MCF 10A (cell line): ENCODE results near the gene KCNJ5. TPM values are rescaled to one million over a fixed set of nuclear protein-coding genes. Genes with fewer than 3 reads are reported as not detected.

Experiments
- BruUV-seq: library from RNA; stranded (reverse); fragments of 400-500 nt; replicated peaks from 2 replicates; lab custom pipeline; 2021; lab: Mats Ljungman, UMichigan
- CTCF ChIA-PET: fragments of 300-600 bp; sonication (Branson Sonifier 250); formaldehyde crosslinking; extraction: SDS; loops from one replicate; lab custom pipeline; 2021; ENCODE audit warnings: antibody characterized with exemption, inconsistent platforms; lab: Yijun Ruan, JAX
- POLR2A ChIA-PET: fragments of 300-600, 350-650 bp; sonication (Branson Sonifier 250); formaldehyde crosslinking; extraction: SDS; loops from one replicate; lab custom pipeline; 2020; ENCODE audit warnings: antibody characterized with exemption, inconsistent platforms; lab: Yijun Ruan, JAX
- DNase-seq: peaks from one replicate; pipeline ENCODE4 v3.0.0-alpha.2; 2018; ENCODE audit not compliant: unreplicated experiment
- H3K27ac Mint-ChIP-seq: one replicate; pipeline ENCODE4 v1.8.0; 2022; ENCODE audit warnings: mild to moderate bottlenecking, low read depth, mixed read lengths; ENCODE audit not compliant: unreplicated experiment
- H3K27me3 Mint-ChIP-seq: one replicate; pipeline ENCODE4 v1.8.0; 2022; ENCODE audit warnings: mixed read lengths; ENCODE audit not compliant: insufficient read depth, unreplicated experiment
- H3K36me3 Mint-ChIP-seq: one replicate; pipeline ENCODE4 v1.8.0; 2022; ENCODE audit warnings: mild to moderate bottlenecking, moderate library complexity, mixed read lengths; ENCODE audit not compliant: insufficient read depth, unreplicated experiment
- H3K4me1 Mint-ChIP-seq: one replicate; pipeline ENCODE4 v1.8.0; 2022; ENCODE audit warnings: mixed read lengths; ENCODE audit not compliant: insufficient read depth, unreplicated experiment
- H3K4me3 Mint-ChIP-seq: one replicate; pipeline ENCODE4 v1.8.0; 2022; ENCODE audit warnings: mild to moderate bottlenecking, moderate library complexity, mixed read lengths; ENCODE audit not compliant: unreplicated experiment
- H3K9me3 Mint-ChIP-seq: one replicate; pipeline ENCODE4 v1.8.0; 2022; ENCODE audit warnings: mixed read lengths; ENCODE audit not compliant: unreplicated experiment
- intact Hi-C: fragments of 100-400 bp; cut with micrococcal nuclease; formaldehyde crosslinking; loops from 2 replicates; pipeline ENCODE4 v1.14.1; 2022
- total RNA-seq: library from RNA; stranded (reverse); gene quantifications from 2 replicates; pipeline ENCODE4 v1.2.3, GENCODE V29; 2022
- TF ChIP-seq, protein P1 (sequence below): fragments of 200-600 bp; IDR thresholded peaks from one replicate; pipeline ENCODE4 v1.8.0; 2022; ENCODE audit warnings: antibody characterized with exemption, mild to moderate bottlenecking; ENCODE audit not compliant: unreplicated experiment

Gene KCNJ5
- total RNA-seq, 1 experiment from 2014 or later, result not detected

DNA sequence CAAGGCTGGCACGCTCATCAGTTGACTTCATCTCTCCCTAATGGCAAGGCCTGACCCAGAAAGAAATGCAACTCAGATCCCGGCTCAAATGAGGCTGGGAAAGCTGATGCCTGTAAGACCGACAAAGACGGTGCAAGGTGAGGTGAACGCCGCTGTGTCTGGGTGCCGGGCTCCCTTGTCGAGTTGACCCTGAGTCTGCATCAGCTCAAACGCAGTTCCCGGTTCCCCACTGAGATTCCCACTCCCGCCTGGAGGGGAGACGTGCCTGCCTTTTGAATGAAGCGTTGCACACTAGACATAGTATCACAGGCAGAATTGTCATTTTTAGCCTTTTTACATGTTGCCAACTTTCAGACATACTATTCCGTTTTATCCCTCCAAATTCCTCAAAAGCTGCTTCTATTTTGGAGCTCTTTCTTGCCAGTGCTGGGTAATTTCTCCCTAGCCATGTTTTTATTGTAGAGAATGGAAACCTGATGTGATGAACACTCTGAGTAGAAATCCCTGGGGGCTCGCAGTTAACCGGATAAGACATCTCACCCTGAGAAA lies 52.3 kb downstream of the KCNJ5 start:
- Mint-ChIP-seq H3K27me3 (no peaks in the 10 kb centered on the region), H3K4me3 (no peak overlapping the region), H3K36me3 (no peaks in the 10 kb centered on the region), H3K4me1 (peaks cover 22% of the 10 kb centered on the region), H3K27ac (no peak overlapping the region), H3K9me3 (no peaks in the 10 kb centered on the region)
- DNase-seq, result no peak
- CTCF ChIA-PET, result interaction anchor here (7.3 to 26.7 kb wide), 2 partner anchors 13 to 54 kb away, joined by 66 to 598 read pairs; partner anchors contain the start of gene KCNJ5
- intact Hi-C loops, result no loop called here
- TF ChIP-seq, protein P1, sequence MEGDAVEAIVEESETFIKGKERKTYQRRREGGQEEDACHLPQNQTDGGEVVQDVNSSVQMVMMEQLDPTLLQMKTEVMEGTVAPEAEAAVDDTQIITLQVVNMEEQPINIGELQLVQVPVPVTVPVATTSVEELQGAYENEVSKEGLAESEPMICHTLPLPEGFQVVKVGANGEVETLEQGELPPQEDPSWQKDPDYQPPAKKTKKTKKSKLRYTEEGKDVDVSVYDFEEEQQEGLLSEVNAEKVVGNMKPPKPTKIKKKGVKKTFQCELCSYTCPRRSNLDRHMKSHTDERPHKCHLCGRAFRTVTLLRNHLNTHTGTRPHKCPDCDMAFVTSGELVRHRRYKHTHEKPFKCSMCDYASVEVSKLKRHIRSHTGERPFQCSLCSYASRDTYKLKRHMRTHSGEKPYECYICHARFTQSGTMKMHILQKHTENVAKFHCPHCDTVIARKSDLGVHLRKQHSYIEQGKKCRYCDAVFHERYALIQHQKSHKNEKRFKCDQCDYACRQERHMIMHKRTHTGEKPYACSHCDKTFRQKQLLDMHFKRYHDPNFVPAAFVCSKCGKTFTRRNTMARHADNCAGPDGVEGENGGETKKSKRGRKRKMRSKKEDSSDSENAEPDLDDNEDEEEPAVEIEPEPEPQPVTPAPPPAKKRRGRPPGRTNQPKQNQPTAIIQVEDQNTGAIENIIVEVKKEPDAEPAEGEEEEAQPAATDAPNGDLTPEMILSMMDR, result no peak
- POLR2A ChIA-PET, result interaction anchor here (1.1 kb wide), 1 partner anchor 34 kb away, joined by 4 read pairs; no protein-coding TSS in a partner anchor
- BruUV-seq, result no TSS peak

DNA sequence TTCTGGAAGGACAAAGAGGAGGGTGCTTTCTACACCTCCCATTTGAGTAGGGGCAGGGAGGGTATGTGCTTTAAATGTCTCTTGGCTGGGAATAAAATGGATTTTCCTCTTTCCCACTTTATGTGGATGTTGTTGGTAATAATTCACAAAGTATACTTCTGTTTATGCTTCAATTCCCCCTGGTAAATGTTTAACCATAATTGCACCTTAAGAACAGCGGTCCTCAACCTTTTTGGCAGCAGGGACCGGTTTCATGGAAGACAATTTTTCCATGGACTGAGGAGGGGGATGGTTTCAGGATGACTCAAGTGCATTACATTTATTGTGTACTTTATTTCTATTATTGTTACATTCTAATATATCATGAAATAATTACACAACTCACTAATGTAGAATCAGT lies 55.5 kb downstream of the KCNJ5 start:
- intact Hi-C loops, result no loop called here
- POLR2A ChIA-PET, result interaction anchor here (0.7 kb wide), 1 partner anchor 54 kb away, joined by 3 read pairs; no protein-coding TSS in a partner anchor
- peaks cover 7% of the 10 kb centered on the region for H3K4me1 Mint-ChIP-seq

DNA sequence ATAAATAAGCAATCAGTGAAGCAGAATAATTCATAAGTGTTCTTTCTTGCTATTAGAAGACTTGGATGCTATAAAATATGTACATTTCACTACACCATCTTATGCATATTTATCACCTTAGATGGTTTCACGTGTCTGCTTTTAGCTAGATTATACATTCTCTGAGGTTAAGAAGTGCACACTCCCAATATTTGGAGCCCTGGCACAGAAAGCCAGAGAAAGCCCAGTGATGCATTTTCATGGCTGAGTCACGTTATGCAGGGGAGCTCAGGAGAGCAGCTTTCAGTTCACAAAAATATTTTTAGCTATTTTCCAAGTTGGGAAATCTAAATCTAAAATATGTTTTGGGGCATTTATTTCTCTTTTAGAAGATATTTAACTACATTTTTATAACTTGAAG lies 56.6 kb downstream of the KCNJ5 start:
- intact Hi-C loops, result no loop called here
- H3K36me3 Mint-ChIP-seq, result no peaks in the 10 kb centered on the region
- no TSS peak for BruUV-seq
- H3K27ac Mint-ChIP-seq, result peak overlapping the region; percentile 27
- POLR2A ChIA-PET, result interaction anchor here (0.6 to 2.3 kb wide), 3 partner anchors 13 to 651 kb away, joined by 3 to 13 read pairs (median 3); no protein-coding TSS in a partner anchor
- H3K4me3 Mint-ChIP-seq, result no peak overlapping the region
- no peaks in the 10 kb centered on the region for H3K27me3 Mint-ChIP-seq
- no peak for DNase-seq
- no peaks in the 10 kb centered on the region for H3K4me1 Mint-ChIP-seq
- H3K9me3 Mint-ChIP-seq, result no peaks in the 10 kb centered on the region
- CTCF ChIA-PET, result interaction anchor here (0.6 to 26.7 kb wide), 5 partner anchors 9 to 916 kb away, joined by 4 to 598 read pairs (median 9); partner anchors contain the start of gene KCNJ5
- TF ChIP-seq, protein P1, result no peak

More for the DNA sequence above, 55.5 kb downstream of the KCNJ5 start:
- no peak overlapping the region for H3K4me3 Mint-ChIP-seq
- no peaks in the 10 kb centered on the region for H3K9me3 Mint-ChIP-seq
- CTCF ChIA-PET, result interaction anchor here (4.7 to 26.7 kb wide), 2 partner anchors 10 to 57 kb away, joined by 29 to 598 read pairs; partner anchors contain the start of gene KCNJ5
- DNase-seq, result no peak
- BruUV-seq, result no TSS peak
- H3K27ac Mint-ChIP-seq, result no peak overlapping the region
- no peaks in the 10 kb centered on the region for H3K27me3 Mint-ChIP-seq
- H3K36me3 Mint-ChIP-seq, result no peaks in the 10 kb centered on the region
- TF ChIP-seq, protein P1, result no peak

DNA sequence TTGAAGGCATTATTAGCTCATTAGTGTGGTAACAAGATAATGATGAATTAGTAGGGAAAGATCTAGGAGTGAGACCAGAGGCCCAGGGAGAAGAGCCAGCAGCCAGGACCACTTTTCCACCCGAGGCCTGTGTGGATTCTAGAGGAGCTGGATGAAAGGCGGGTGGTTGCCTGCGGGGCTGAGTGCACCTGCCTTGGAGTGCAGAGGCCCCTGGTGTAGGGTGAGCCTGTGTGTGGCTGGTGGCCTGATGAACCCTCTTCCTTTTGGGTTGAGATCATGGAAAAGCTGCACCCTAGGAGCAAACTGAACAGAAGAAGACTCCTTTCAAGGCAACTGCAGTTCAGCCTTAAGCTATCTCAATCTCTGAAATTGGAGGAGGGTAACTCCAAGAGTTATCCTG lies 57.4 kb downstream of the KCNJ5 start:
- POLR2A ChIA-PET, result interaction anchor here (0.8 to 2.3 kb wide), 2 partner anchors 41 to 63 kb away, joined by 3 to 13 read pairs; no protein-coding TSS in a partner anchor

More for the DNA sequence above, 57.4 kb downstream of the KCNJ5 start:
- no TSS peak for BruUV-seq
- CTCF ChIA-PET, result interaction anchor here (0.6 to 26.7 kb wide), 12 partner anchors 8 to 918 kb away, joined by 3 to 598 read pairs (median 4); partner anchors contain the start of gene KCNJ5
- Mint-ChIP-seq H3K27me3 (no peaks in the 10 kb centered on the region), H3K9me3 (no peaks in the 10 kb centered on the region), H3K4me3 (no peak overlapping the region), H3K27ac (no peak overlapping the region), H3K36me3 (no peaks in the 10 kb centered on the region), H3K4me1 (no peaks in the 10 kb centered on the region)
- intact Hi-C loops, result no loop called here
- peak; percentile 23 for DNase-seq
- TF ChIP-seq, protein P1, result no peak
